HepG2 (cell line): ENCODE results near the gene IVD. TPM values are rescaled to one million over a fixed set of nuclear protein-coding genes. Genes with fewer than 3 reads are reported as not detected.

Experiments
- ATAC-seq: fragments of 200-7000 bp; cut with Tn5 transposase; 3 replicates; pipeline ENCODE4 v1.9.1; 2020; ENCODE audit warnings: mild to moderate bottlenecking, moderate library complexity
- BruUV-seq: library from RNA; stranded (reverse); fragments of 400-500 nt; replicated peaks from 2 replicates; lab custom pipeline; 2021; lab: Mats Ljungman, UMichigan
- CTCF ChIA-PET: fragments of 300-600 bp; formaldehyde crosslinking; extraction: SDS; loops from one replicate; lab custom pipeline; 2021; ENCODE audit warnings: low total read pairs, inconsistent platforms, low intra/inter-chr PET ratio; lab: Yijun Ruan, JAX
- POLR2A ChIA-PET: fragments of 350-600 bp; sonication (Branson Sonifier 250); formaldehyde crosslinking; loops from one replicate; lab custom pipeline; 2020; ENCODE audit warnings: antibody characterized with exemption, inconsistent platforms; lab: Yijun Ruan, JAX
- DNase-seq: peaks from one replicate; pipeline ENCODE4 v3.0.0-alpha.2; 2015; ENCODE audit warnings: low spot score
- FAIRE-seq: peaks from 3 replicates; lab custom pipeline; 2011; peaks lifted over from hg19 to GRCh38; lab: Jason Lieb, UNC
- H2AFZ ChIP-seq: one replicate; pipeline ENCODE4 v1.6.1; 2011; ENCODE audit warnings: low read length, inconsistent platforms
- H3K27ac ChIP-seq: fragments of 300-600 bp; 3 replicates; pipeline ENCODE4 v1.8.0; 2011; ENCODE audit warnings: mixed run types, mild to moderate bottlenecking, mixed read lengths, low read length, inconsistent platforms; ENCODE audit not compliant: insufficient read depth; ENCODE audit errors: extremely low read length
- H3K27me3 ChIP-seq, 2 experiments: fragments of 200-600 bp in 1 of 2; 2 replicates in 1 of 2; 3 replicates in 1 of 2; pipeline versions ENCODE4 v1.6.0 to v1.8.0; 2011; ENCODE audit warnings: low read length in 2 of 2, mild to moderate bottlenecking in 2 of 2, moderate library complexity in 2 of 2, inconsistent platforms in 1 of 2; ENCODE audit not compliant: insufficient read depth in 2 of 2, control insufficient read depth in 1 of 2
- H3K36me3 ChIP-seq, 2 experiments: fragments of 200-600 bp in 1 of 2; replicated peaks in 1 of 2; 2 replicates in 1 of 2; 3 replicates in 1 of 2; pipeline versions ENCODE4 v1.5.1 to v1.8.0; 2011; ENCODE audit warnings: low read length in 2 of 2, inconsistent platforms in 1 of 2; ENCODE audit not compliant: insufficient read depth in 2 of 2, control insufficient read depth in 1 of 2
- H3K4me1 ChIP-seq: 2 replicates; pipeline ENCODE4 v1.5.1; 2012; ENCODE audit warnings: low read length, inconsistent platforms; ENCODE audit not compliant: insufficient read depth
- H3K4me2 ChIP-seq: 2 replicates; pipeline ENCODE4 v1.6.0; 2011; ENCODE audit warnings: low read depth, low read length, inconsistent platforms
- H3K4me3 ChIP-seq, 3 experiments: fragments of 200-600 bp in 1 of 3; sonication (generic), shearing (Covaris generic) in 1 of 3; replicated peaks in 1 of 3; 2 replicates each; pipeline ENCODE4 v1.5.1; 2011 to 2016; ENCODE audit warnings: low read length in 3 of 3, inconsistent platforms in 2 of 3, low read depth in 2 of 3, mild to moderate bottlenecking in 2 of 3, control low read depth in 1 of 3, mixed read lengths in 1 of 3; ENCODE audit not compliant: insufficient read depth in 1 of 3
- H3K79me2 ChIP-seq: one replicate; pipeline ENCODE4 v1.6.1; 2011; ENCODE audit warnings: low read length, inconsistent platforms; ENCODE audit not compliant: insufficient read depth
- H3K9ac ChIP-seq: 2 replicates; pipeline ENCODE4 v1.6.0; 2011; ENCODE audit warnings: mild to moderate bottlenecking, low read depth, low read length, inconsistent platforms; ENCODE audit not compliant: insufficient read depth
- H3K9me3 ChIP-seq: 2 replicates; pipeline ENCODE4 v1.5.1; 2012; ENCODE audit warnings: mild to moderate bottlenecking, low read length
- H4K20me1 ChIP-seq: 2 replicates; pipeline ENCODE4 v1.6.0; 2011; ENCODE audit warnings: inconsistent platforms, mild to moderate bottlenecking, low read length, moderate library complexity; ENCODE audit not compliant: insufficient read depth
- GPN1 ChIP-seq: sonication (generic); formaldehyde crosslinking; IDR thresholded peaks from 2 replicates; pipeline ENCODE4 v1.5.1; 2020; ENCODE audit warnings: missing genetic modification reagents, borderline replicate concordance
- SPEN ChIP-seq: sonication (generic); formaldehyde crosslinking; IDR thresholded peaks from 2 replicates; pipeline ENCODE4 v1.5.1; 2020; ENCODE audit warnings: low read depth, mild to moderate bottlenecking, missing genetic modification reagents
- ZBTB7B ChIP-seq: sonication (generic); formaldehyde crosslinking; IDR thresholded peaks from 2 replicates; pipeline ENCODE4 v1.4.0; 2020; ENCODE audit warnings: missing genetic modification reagents
- ZMYM4 ChIP-seq: sonication (generic); formaldehyde crosslinking; IDR thresholded peaks from 2 replicates; pipeline ENCODE4 v1.8.1; 2023; ENCODE audit warnings: mild to moderate bottlenecking, missing genetic modification reagents
- ZNF138 ChIP-seq: sonication (generic); formaldehyde crosslinking; IDR thresholded peaks from 2 replicates; pipeline ENCODE4 v1.5.0; 2020; ENCODE audit warnings: mild to moderate bottlenecking, low read depth, missing genetic modification reagents
- ZNF354B ChIP-seq: sonication (generic); formaldehyde crosslinking; IDR thresholded peaks from 2 replicates; pipeline ENCODE4 v1.8.0; 2022; ENCODE audit warnings: mild to moderate bottlenecking, missing genetic modification reagents
- ZNF510 ChIP-seq: sonication (generic); formaldehyde crosslinking; IDR thresholded peaks from 2 replicates; pipeline ENCODE4 v1.4.0; 2020; ENCODE audit warnings: low read depth, mild to moderate bottlenecking, missing genetic modification reagents
- WGBS: methylation state at CpG from one replicate; pipeline ENCODE4 v1.1.6; 2017; ENCODE audit warnings: low lambda C conversion rate; 5-methylcytosine and 5-hydroxymethylcytosine counted together
- in situ Hi-C: cut with HindIII; loops from 2 replicates; pipeline ENCODE4 v1.10.0; 2017; ENCODE audit warnings: low pct_unique_long_range_greater_than_20kb; ENCODE audit not compliant: extremely low pct_ligation_motif_present
- intact Hi-C: fragments of 100-400 bp; cut with micrococcal nuclease; formaldehyde crosslinking; loops from one replicate; pipeline ENCODE4 v1.10.0; 2022; ENCODE audit not compliant: unreplicated experiment
- polyA plus RNA-seq, 8 experiments: library from polyadenylated mRNA; depleted of rRNA in 3 of 8; stranded (reverse) in 7 of 8; unstranded in 1 of 8; fragments of >200 nt; fragmentation: Illumina TruSeq in 4 of 8; extraction: Trizol in 4 of 8; gene quantifications; 2 replicates each; pipeline versions ENCODE4 v1.2.1 to v1.2.3, GENCODE V29; 2011 to 2016; ENCODE audit warnings: low read depth in 4 of 8, missing spikeins in 1 of 8, mixed read lengths in 1 of 8; ENCODE audit not compliant: insufficient read depth in 1 of 8
- total RNA-seq, 5 experiments: library from RNA; depleted of rRNA; stranded (reverse); fragments of >200 nt; fragmentation: Illumina TruSeq; extraction: Trizol; gene quantifications; 2 replicates each; pipeline ENCODE4 v1.2.3, GENCODE V29; 2016; ENCODE audit warnings: low read depth in 1 of 5
- TF ChIP-seq, protein P1 (sequence below): sonication (generic); formaldehyde crosslinking; IDR thresholded peaks from 2 replicates; pipeline ENCODE4 v1.4.0; 2020; ENCODE audit warnings: missing genetic modification reagents
- TF ChIP-seq, protein P2 (sequence below): sonication (generic); formaldehyde crosslinking; IDR thresholded peaks from 2 replicates; pipeline ENCODE4 v1.5.0; 2020; ENCODE audit warnings: mild to moderate bottlenecking, missing genetic modification reagents, borderline replicate concordance
- TF ChIP-seq, protein P3 (sequence below): sonication (generic); formaldehyde crosslinking; IDR thresholded peaks from 2 replicates; pipeline ENCODE4 v1.5.0; 2020; ENCODE audit warnings: missing genetic modification reagents

IVD gene
- total and polyA plus RNA-seq, 2 of the 13 experiments (the other 11 are each of a cell fraction or from before 2014, with no cell fraction given) = 48.0 to 53.9 TPM

DNA sequence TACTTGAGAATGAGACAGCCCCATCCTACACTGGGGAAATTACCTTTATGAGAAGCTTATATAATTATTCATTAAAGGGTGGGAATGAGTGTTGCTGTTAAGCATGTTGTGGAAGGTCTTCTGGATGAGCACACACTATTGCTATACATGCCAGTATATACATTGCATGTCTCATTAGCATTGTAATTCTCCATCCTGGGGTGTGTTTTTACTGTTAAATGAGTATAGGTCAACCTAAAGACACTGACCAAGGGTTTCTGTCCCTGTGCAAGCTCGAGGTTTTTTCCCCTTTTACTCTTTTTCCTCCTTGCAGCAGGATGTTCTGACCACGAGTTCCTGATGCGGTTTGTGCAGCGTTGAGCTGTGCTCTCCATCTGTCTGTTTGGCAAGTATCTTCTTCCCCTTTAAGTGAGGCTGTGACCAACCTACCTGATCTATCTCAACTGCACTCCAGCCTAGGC, 7.2 kb upstream of the IVD start:
- intact Hi-C loops (no loop called here), in situ Hi-C loops (no loop called here)
- FAIRE-seq (no peak), ATAC-seq (no peak), DNase-seq (no peak)
- BruUV-seq = no TSS peak
- Histone ChIP-seq H3K79me2 (no peaks in the 10 kb centered on the region), H4K20me1 (no peaks in the 10 kb centered on the region), H3K4me1 (no peaks in the 10 kb centered on the region), H3K4me3 (no peak overlapping the region), H3K27me3 (no peaks in the 10 kb centered on the region), H3K36me3 (peaks cover 3 to 5% of the 10 kb centered on the region in 2 experiments; a peak in 3 of 5 replicates), H3K9me3 (no peaks in the 10 kb centered on the region), H3K9ac (no peak overlapping the region), H3K27ac (no peak overlapping the region), H2AFZ (no peak overlapping the region), H3K4me2 (no peak overlapping the region)
- no peak for TF ChIP-seq ZMYM4 (CRISPR knock-in tag)
- no peak for TF ChIP-seq ZBTB7B (CRISPR knock-in tag)
- no peak for TF ChIP-seq GPN1 (CRISPR knock-in tag)
- TF ChIP-seq SPEN (CRISPR knock-in tag) = no peak
- no peak for TF ChIP-seq ZNF354B (CRISPR knock-in tag)
- no peak for TF ChIP-seq ZNF510 (CRISPR knock-in tag)
- TF ChIP-seq, protein P1, sequence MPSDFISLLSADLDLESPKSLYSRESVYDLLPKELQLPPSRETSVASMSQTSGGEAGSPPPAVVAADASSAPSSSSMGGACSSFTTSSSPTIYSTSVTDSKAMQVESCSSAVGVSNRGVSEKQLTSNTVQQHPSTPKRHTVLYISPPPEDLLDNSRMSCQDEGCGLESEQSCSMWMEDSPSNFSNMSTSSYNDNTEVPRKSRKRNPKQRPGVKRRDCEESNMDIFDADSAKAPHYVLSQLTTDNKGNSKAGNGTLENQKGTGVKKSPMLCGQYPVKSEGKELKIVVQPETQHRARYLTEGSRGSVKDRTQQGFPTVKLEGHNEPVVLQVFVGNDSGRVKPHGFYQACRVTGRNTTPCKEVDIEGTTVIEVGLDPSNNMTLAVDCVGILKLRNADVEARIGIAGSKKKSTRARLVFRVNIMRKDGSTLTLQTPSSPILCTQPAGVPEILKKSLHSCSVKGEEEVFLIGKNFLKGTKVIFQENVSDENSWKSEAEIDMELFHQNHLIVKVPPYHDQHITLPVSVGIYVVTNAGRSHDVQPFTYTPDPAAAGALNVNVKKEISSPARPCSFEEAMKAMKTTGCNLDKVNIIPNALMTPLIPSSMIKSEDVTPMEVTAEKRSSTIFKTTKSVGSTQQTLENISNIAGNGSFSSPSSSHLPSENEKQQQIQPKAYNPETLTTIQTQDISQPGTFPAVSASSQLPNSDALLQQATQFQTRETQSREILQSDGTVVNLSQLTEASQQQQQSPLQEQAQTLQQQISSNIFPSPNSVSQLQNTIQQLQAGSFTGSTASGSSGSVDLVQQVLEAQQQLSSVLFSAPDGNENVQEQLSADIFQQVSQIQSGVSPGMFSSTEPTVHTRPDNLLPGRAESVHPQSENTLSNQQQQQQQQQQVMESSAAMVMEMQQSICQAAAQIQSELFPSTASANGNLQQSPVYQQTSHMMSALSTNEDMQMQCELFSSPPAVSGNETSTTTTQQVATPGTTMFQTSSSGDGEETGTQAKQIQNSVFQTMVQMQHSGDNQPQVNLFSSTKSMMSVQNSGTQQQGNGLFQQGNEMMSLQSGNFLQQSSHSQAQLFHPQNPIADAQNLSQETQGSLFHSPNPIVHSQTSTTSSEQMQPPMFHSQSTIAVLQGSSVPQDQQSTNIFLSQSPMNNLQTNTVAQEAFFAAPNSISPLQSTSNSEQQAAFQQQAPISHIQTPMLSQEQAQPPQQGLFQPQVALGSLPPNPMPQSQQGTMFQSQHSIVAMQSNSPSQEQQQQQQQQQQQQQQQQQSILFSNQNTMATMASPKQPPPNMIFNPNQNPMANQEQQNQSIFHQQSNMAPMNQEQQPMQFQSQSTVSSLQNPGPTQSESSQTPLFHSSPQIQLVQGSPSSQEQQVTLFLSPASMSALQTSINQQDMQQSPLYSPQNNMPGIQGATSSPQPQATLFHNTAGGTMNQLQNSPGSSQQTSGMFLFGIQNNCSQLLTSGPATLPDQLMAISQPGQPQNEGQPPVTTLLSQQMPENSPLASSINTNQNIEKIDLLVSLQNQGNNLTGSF (CRISPR knock-in tag) = no peak
- TF ChIP-seq, protein P2, sequence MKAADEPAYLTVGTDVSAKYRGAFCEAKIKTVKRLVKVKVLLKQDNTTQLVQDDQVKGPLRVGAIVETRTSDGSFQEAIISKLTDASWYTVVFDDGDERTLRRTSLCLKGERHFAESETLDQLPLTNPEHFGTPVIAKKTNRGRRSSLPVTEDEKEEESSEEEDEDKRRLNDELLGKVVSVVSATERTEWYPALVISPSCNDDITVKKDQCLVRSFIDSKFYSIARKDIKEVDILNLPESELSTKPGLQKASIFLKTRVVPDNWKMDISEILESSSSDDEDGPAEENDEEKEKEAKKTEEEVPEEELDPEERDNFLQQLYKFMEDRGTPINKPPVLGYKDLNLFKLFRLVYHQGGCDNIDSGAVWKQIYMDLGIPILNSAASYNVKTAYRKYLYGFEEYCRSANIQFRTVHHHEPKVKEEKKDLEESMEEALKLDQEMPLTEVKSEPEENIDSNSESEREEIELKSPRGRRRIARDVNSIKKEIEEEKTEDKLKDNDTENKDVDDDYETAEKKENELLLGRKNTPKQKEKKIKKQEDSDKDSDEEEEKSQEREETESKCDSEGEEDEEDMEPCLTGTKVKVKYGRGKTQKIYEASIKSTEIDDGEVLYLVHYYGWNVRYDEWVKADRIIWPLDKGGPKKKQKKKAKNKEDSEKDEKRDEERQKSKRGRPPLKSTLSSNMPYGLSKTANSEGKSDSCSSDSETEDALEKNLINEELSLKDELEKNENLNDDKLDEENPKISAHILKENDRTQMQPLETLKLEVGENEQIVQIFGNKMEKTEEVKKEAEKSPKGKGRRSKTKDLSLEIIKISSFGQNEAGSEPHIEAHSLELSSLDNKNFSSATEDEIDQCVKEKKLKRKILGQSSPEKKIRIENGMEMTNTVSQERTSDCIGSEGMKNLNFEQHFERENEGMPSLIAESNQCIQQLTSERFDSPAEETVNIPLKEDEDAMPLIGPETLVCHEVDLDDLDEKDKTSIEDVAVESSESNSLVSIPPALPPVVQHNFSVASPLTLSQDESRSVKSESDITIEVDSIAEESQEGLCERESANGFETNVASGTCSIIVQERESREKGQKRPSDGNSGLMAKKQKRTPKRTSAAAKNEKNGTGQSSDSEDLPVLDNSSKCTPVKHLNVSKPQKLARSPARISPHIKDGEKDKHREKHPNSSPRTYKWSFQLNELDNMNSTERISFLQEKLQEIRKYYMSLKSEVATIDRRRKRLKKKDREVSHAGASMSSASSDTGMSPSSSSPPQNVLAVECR (CRISPR knock-in tag) = no peak
- TF ChIP-seq, protein P3, sequence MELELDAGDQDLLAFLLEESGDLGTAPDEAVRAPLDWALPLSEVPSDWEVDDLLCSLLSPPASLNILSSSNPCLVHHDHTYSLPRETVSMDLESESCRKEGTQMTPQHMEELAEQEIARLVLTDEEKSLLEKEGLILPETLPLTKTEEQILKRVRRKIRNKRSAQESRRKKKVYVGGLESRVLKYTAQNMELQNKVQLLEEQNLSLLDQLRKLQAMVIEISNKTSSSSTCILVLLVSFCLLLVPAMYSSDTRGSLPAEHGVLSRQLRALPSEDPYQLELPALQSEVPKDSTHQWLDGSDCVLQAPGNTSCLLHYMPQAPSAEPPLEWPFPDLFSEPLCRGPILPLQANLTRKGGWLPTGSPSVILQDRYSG (CRISPR knock-in tag) = no peak
- TF ChIP-seq ZNF138 (CRISPR knock-in tag) = no peak
- POLR2A ChIA-PET = interaction anchor here (2.0 kb wide), 1 partner anchor 9 kb away, joined by 12 read pairs; no protein-coding TSS in a partner anchor
- CTCF ChIA-PET = no interaction called here
- 52% methylated on average over 4 of the region's 4 CpGs for WGBS
